Measurements from ENCODE around the gene FARSA.
"Not testable (repeated sequence)": the region's sequence is repeated elsewhere in the genome, so short reads cannot be mapped to it uniquely, and the experiment has no call there.

The FARSA gene

DNA sequence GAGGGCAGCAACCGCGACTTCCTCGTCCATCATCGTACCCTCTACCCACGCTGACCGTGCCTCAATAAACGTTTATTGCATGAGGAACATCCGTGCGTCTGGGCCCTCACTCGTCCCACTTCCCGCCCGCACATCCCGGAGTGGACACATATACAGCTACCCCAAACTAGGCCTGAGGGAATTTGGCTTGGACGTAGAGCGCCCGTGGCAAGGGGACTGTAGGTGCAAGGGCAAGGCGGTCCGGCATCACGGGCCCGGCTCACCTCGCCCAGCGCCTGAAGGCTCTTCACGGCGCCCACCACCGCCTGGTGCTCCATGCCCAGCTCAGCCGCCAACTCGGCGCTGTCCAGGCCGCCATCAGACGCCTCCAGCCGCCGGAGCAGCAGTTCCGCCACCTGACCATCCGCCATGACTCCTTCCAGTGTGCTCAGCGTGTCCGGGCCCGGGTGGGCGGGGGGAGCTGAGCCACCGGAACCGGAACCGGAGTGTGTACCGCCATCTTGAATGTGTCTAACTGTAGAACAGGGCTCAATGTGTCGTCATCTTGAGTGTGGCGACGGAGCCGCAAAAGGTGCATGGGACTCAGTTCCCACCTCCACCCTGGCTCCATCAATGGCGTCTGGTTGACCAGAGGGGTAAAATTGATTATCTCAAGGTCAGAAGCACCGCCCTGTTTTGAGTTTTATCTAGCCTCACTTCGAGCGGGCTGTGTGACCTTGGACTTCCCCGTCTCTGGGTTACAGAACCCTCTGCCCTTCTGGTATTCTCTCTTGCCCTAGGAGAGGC lies at the start of gene FARSA:
FARSA (minus strand) TSS at position 425 of the 786 bp plus-strand sequence; CDS start at position 410, 15 bp downstream.
- DNase-seq (ENCODE audit: low read depth) = peak; percentile 68
- peak within 1 kb of the TSS; percentile 97 for H3K4me3 ChIP-seq (ENCODE audit: low read depth, low read length)

DNA sequence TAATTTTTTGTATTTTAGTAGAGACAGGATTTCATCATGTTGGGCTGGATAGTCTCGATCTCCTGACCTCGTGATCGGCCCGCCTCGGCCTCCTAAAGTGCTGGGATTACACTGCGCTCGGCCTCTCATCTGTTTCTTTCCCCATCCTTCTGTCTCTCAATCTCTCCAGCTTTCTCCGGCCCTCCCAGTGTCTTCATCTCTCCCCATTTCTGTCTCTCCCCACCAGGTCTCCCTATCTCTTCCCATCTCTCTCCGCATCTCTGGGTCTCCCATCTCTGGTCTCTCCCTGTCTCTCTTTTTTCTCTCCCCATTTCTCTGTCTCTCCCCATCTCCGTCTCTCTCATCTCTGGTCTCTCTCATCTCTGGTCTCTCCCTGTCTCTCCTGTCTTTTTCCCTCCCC lies 49.6 kb upstream of the FARSA start:
- DNase-seq (ENCODE audit: low read depth) = no peak
- peak overlapping the region; percentile 43 for H3K4me3 ChIP-seq (ENCODE audit: low read depth, low read length)

DNA sequence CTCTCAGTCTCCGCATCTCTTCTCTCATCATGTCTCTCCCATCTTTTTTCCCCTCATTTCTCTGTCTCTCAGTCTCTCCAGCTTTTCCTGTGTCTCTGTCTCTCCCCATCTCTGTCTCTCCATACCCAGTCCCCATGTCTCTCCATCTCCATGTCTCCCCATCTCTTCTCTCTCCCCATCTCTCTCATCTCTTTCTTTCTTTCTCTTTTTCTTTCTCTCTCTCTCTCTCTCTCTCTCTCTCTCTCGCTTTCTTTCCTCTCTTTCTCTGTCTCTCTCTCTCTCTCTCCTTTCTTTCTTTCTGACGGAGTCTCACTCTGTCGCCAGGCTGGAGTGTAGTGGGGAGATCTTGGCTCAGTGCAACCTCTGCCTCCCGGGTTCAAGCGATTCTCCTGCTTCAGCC lies 49.1 kb upstream of the FARSA start:
- no peak for DNase-seq (ENCODE audit: low read depth)
- H3K4me3 ChIP-seq (ENCODE audit: low read depth, low read length) = no peak overlapping the region

DNA sequence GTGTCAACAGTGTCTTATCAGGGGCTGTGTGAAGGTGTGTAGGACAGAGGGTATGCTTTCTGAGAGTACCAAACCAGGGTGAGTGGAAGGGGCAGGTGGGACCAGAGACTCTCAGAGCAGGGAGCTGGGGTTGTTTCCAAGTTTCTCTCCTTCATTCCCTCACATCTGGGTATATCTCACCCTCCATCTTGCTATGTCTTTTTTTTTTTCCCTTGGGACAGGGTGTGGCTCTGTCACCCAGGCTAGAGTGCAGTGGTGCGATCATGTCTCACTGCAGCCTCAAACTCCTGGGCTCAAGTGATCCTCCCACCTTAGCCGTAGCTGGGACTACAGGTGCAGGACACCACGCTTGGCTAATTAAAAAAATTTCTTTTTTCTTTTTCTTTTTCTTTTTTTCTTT lies 46.5 kb upstream of the FARSA start:
- no peak overlapping the region for H3K4me3 ChIP-seq (ENCODE audit: low read depth, low read length)

DNA sequence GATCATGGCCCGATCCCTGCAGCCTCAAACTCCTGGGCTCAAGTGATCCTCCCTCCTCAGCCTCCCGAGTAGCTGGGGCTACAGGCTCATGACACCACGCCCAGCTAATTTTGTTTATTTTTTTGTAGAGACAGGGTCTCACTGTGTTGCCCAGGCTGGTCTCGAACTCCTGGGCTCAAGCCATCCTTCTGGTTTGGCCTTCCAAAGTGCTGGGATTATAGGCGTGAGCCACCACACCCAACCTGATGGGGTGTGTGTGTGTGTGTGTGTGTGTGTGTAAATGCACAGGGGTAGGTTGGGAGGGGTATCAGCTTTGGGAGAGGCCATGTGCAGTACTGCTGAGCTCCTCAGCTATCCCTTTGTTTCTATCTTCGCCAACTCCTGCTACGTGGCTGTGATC lies 42.6 kb upstream of the FARSA start:
- DNase-seq (ENCODE audit: low read depth); H3K4me3 ChIP-seq (ENCODE audit: low read depth, low read length): not testable (repeated sequence)

More for the DNA sequence above, 46.5 kb upstream of the FARSA start:
- DNase-seq (ENCODE audit: low read depth) = no peak

DNA sequence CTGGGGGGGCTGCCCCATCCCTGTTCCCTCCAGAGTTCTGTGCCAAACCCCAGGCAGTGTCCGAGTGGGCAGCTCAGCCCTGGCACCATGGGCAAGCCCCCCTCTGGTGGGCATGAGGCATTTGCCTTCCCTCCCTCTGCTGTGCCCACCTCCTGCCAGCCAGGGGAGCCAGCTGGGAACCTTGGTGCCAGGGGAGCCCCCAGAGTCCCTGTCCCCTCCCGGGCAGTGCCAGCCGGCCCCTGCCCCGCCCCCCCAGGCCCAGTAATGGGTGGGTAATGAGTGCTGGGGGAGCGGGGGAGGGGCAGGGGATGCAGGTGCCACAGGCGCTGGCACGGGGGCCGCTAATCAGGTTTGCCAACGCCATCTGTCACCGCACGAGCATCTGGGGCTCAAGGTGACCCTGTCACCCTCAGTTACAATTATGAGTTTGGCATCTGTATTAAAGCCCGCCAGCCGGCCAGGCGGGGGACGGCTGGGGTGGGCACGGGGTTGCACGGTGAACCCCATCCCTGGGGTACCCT lies 41.8 kb upstream of the FARSA start:
- H3K4me3 ChIP-seq (ENCODE audit: low read depth, low read length) = no peak overlapping the region
- no peak for DNase-seq (ENCODE audit: low read depth)

DNA sequence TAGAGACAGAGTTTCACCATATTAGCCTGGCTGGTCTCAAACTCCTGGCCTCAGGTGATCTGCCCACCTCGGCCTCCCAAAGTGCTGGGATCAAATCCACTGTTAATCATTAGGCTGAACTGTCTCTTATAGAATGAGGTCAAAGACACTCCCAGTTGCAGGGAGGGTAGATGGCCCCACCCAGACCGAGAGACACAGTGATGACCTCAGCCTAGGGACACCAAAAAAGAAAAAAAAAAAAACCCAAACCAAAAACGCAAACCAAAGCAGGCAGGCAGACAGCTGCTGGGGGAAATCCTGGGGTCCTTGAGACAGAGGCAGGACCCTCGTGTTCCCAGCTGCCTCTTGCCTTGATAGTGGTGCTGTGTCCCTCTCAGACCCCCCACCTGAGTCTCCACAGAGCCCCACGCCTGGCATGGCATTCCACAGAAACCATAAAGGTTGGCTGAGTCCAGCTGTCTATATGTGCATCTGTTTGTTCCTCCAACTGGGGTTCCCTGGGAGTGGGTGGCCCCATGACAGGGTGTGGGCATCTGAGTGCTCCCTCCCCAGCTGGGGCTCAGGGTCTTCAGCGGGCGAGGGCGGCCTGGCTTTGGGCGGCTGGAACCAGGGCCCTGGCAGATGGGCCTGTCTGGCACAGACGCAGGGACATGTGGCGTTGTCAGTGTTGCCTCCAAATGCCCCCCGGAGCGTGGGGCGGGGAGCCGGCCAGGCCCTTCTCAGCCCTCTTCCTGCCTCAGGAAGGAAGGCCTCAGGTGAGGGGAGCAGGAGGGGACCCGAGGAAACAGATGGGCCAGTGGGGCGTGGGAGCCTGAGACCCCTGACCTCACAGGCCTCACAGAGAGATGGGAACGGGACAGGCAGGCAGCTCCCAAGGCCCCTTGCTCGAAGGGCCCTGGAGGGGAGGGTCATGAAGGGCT lies 41.0 kb upstream of the FARSA start:
- H3K4me3 ChIP-seq (ENCODE audit: low read depth, low read length) = no peak overlapping the region
- DNase-seq (ENCODE audit: low read depth) = no peak

DNA sequence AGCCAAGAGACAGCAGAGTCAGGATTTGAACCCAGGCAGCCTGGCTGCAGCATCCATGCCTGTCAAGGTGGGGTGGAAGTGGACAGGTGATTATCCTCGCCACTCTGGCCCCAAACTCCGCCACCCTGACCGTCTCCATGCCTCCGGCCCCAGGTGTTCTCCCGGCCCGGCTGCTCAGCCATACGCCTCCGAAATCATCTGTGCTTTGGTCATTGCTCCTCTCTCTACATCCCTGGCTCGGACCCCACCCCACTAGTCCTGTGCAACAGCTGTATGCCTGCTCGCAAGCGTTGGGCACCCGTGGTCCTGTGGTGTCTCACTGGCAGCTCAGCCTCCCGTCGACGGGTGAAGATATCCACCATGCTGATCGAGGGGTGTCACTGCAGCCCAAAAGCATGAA lies 39.7 kb upstream of the FARSA start:
- no peak for DNase-seq (ENCODE audit: low read depth)
- no peak overlapping the region for H3K4me3 ChIP-seq (ENCODE audit: low read depth, low read length)

DNA sequence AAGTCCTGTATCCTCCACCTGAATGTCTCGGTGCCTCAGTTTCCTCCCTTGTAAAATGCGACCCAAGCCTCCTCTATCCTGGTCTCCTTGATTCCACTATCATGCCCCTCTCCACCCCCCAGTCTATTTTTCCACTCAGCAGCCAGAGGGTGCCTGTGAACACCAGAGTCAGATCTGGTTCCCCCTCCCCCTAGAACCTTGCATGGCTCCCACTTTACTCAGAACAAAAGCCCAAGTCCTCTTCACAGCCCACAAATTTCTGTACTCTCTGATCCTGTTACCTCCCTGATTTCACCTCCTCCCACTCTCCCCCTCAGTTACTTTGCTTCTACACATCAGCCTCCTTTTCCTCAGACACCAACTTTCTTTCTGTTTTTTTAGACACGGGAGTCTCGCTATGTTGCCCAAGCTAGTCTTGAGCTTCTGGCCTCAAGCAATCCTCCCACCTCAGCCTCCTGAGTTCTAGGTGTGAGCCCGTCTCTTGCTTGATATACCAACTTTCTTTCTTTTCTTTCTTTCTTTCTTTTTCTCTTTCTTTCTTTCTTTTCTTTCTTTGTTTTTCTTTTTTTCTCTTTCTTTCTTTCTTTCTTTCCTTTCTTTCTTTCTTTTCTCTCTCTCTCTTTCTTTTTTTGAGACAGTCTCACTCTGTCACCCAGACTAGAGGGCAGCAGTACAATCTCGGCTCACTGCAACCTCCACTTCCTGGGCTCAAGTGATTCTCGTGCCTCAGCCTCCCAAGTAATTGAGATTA lies 36.7 kb upstream of the FARSA start:
- no peak overlapping the region for H3K4me3 ChIP-seq (ENCODE audit: low read depth, low read length)
- no peak for DNase-seq (ENCODE audit: low read depth)

DNA sequence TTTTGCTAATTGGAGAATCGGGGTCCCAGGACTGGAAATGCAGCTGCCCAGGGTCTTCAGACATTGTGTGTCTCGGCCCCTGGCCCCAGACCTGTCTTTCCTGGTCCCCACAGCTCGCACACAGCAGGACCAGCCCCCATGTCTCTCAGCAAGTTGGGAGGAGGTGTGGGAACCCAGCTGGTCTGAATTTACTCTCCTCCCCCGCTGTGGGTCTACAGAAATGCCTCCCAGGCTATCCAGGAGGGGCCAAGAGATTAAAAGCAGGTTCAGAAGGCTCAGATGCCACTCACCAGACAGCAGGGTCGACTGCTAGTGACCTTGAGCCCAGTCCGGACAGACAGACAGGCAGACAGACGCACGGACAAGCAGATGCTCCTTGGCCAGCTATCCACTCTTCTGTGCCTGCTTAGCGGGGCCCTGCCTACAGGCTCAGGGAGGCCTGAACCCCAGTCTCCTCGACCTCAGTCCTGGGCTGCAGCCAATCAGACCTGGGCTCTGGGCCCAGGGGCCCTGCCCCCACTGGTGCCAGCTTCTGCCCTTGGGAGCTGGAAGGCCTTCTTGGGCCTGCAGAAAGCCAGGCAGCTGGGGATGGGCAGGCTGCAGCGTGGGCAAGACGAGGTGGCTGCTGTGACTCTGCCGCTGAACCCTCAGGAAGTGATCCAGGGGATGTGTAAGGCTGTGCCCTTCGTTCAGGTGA lies 35.9 kb upstream of the FARSA start, which contains the start of gene DAND5:
DAND5 (plus strand) TSS at position 285 of the 697 bp plus-strand sequence; CDS start at position 370, 85 bp downstream.
- no peak within 1 kb of the TSS for H3K4me3 ChIP-seq (ENCODE audit: low read depth, low read length)
- no peak for DNase-seq (ENCODE audit: low read depth)

DNA sequence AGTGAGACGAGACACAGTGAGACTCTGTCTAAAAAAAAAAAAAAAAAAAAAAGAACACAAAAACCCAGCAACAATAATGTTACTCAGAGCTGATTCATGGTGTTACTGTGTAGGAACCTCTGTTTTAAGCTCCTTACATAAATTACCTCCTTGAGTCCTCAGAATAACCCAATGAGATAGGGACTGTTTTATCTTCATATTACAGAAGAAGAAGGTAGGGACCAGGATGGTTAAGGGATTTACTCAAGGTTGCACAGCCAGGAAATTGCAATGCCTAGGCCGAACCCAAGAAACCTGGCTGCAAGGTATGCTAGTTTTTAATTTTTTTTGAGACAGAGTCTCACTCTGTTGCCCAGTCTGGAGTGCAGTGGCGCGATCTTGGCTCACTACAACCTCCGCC lies 34.4 kb upstream of the FARSA start:
- no peak overlapping the region for H3K4me3 ChIP-seq (ENCODE audit: low read depth, low read length)
- DNase-seq (ENCODE audit: low read depth) = no peak

DNA sequence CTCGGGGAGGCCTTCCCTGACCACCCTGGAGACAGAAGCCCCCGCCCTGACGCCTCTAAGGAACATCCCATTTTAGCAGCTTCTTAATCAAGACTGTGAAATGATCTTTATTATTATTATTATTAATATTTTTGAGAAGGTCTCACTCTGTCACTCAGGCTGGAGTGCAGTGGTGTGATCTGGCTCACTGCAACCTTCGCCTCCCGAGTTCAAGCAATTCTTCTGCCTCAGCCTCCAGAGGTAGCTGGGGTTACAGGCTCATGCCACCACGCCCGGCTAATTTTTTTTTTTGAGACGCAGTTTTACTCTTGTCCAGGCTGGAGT lies 32.3 kb upstream of the FARSA start:
- no peak overlapping the region for H3K4me3 ChIP-seq (ENCODE audit: low read depth, low read length)

DNA sequence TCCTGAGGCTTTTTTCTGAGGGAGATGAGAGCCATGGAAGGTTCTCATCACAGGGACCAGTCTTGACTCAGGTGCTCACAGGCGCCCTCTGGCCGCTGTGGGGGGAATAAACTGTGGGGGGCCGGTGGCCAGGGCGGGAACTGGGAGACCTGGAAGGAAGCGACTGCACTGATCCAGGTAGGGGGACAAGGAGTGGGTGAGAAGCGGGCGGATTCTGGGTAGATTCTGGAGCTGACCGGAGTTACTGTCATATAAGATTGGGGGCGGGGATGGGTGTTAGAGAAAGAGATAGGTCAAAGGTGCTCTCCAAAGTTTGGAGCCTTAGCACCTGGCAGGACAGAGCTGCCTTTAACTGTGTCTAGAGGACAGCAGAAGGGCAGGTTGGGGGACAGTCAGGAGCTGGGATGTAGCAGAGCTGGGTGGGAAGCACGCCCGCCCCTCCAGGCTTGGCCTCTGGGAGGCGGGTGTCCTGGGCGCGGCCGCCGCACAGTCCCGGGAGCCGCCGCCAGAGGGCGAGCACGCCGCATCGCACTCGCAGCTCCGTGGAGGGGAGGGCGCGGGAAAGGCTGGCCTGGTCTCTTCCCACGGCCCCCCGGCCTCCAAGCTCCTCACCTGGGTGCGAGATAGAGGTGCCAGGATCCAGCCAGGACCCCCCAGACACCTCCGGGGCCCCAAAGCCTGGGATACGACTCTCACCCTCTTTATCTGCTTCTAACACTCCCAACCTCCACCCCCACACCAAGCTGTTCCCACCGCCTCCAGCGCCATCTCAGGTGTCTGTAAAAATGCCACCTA lies 31.7 kb upstream of the FARSA start:
- DNase-seq (ENCODE audit: low read depth) = no peak
- H3K4me3 ChIP-seq (ENCODE audit: low read depth, low read length) = peak overlapping the region; percentile 52

More for the DNA sequence above, 32.3 kb upstream of the FARSA start:
- no peak for DNase-seq (ENCODE audit: low read depth)

DNA sequence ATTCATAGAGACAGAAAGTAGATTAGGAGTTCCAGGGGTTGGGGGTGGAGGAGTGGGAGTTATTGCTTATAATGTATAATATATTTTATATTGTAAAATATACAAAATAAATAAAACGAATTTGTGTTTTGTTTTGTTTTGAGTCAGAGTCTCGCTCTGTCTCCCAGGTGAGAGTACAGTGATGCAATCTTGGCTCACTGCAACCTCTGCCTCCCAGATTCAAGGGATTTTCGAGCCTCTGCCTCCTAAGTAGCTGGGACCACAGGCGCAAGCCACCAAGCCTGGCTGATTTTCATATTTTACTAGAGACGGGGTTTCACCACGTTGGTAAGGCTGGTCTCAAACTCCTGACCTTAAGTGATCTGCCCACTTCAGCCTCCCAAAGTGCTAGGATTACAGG lies 26.0 kb upstream of the FARSA start:
- no peak for DNase-seq (ENCODE audit: low read depth)
- H3K4me3 ChIP-seq (ENCODE audit: low read depth, low read length) = no peak overlapping the region

DNA sequence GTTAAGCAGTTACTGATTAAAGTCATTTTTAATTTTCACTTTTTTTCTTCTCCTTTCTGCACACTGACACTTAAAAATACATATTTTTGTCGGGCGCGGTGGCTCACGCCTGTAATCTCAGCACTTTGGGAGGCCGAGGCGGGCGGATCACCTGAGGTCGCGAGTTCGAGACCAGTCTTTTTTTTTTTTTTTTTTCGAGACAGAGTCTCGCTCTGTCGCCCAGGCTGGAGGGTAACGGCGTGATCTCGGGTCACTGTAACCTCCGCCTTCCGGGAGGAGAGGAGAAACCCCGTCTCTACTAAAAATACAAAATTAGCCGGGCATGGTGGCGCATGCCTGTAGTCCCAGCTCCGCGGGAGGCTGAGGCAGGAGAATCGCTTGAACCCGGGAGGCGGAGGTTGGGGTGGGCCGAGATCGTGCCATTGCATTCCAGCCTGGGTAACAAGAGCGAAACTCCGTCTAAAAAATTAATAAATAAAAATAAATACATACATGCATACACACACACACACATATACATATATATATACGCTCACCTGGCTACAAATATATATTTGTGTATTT lies 24.0 kb upstream of the FARSA start:
- DNase-seq (ENCODE audit: low read depth) = not testable (repeated sequence)
- H3K4me3 ChIP-seq (ENCODE audit: low read depth, low read length) = peak overlapping the region; percentile 81

DNA sequence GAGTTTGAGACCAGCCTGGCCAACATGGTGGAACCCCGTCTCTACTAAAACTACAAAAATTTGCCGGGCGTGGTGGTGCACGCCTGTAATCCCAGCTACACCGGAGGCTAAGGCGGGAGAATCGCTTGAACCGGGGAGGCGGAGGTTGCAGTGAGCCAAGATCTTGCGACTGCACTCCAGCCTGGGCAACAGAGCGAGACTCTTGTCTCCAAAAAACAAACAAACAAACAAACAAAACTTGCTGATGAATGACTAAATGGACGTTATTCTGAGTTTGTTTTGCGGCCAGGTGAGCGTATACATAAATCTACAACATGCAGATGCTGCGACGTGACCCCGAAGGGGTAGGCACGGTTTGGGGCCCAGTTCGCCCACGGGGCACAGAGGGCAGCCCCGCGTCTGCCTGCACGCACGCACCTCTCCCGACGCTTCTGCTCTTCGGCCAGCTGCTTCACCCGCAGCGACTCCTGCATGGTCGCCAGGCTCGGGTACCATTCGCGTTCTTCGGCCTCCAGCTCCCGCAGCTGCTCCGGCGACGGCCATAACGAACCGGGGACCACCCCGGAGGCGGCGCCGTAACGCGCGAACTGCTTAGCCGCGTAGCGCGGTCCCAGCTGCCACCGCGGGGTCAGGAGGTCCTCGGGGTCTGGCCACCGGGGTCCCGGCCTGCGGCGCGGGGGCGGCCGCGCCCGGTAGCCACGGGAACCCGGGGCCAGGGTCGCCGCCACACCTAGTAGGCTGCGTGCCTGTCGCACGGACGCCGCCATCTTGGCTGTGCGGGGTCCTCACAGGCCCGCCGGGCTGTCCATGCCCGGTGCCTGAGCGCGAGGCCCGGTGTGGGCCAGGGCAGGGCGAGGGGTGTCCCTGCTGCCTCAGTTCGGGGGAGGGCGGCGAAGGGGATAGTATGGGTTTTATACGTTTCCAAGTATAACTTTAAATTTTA lies 23.2 kb upstream of the FARSA start, which contains the start of gene GADD45GIP1:
GADD45GIP1 (minus strand) TSS at position 778 of the 943 bp plus-strand sequence; CDS start at position 767, 11 bp downstream.
- H3K4me3 ChIP-seq (ENCODE audit: low read depth, low read length) = peak within 1 kb of the TSS; percentile 81
- DNase-seq (ENCODE audit: low read depth) = no peak

DNA sequence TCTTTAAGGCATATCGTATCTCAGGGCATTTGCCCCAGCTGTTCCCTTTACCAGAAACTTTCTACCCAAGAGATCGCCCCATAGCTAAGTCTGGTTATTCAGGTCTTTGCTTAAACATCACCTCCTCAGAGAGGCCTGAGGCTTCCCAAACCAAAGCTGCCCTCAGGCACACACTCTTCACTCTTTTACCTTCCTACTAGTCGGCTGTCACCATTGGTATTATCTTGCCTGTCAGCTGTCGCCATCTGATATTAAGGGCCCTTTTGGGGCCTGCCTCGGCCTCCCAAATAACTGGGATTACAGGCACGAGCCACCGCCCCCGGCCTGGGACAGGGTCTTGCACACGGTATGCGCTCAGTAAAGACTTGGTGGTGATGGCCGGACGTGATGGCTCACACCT lies 22.5 kb upstream of the FARSA start:
- peak overlapping the region; percentile 81 for H3K4me3 ChIP-seq (ENCODE audit: low read depth, low read length)
- no peak for DNase-seq (ENCODE audit: low read depth)
